ENCODE measurements around the gene ST14. TPM values are rescaled to one million over a fixed set of nuclear protein-coding genes. Genes with fewer than 3 reads are reported as not detected.

Gene ST14
- total and polyA plus RNA-seq, 2 donors (not counting 3 experiments of a cell fraction or from before 2014, with no cell fraction given) = 0.08 TPM; not detected in 1

GRCh38 chr11:130161441-130162145 lies 2.0 kb downstream of the ST14 start:
- H3K4me1 ChIP-seq (ENCODE audit: control insufficient read depth, extremely low read depth, insufficient read depth, low read length) = no peaks in the 10 kb centered on the region
- no peak overlapping the region for H3K27ac ChIP-seq (ENCODE audit: insufficient read depth, low read depth, low read length)
- H4K20me1 ChIP-seq (replicated peaks; ENCODE audit: control insufficient read depth, extremely low read depth, insufficient read depth, low read length) = no peaks in the 10 kb centered on the region
- ChIA-PET CTCF (interaction anchor here (0.6 to 1.8 kb wide), 3 partner anchors 11 to 22 kb away, joined by 3 to 6 read pairs (median 3); no protein-coding TSS in a partner anchor), POLR2A (no interaction called here)
- no peaks in the 10 kb centered on the region for H3K79me2 ChIP-seq (ENCODE audit: control insufficient read depth, insufficient read depth, low read length)
- H3K27me3 ChIP-seq (ENCODE audit: control insufficient read depth in 2 of 2, insufficient read depth in 2 of 2, low read length in 2 of 2) = peaks cover 42 to 45% of the 10 kb centered on the region in 2 experiments
- H3K9me3 ChIP-seq (replicated peaks; ENCODE audit: control insufficient read depth, insufficient read depth, low read length) = no peaks in the 10 kb centered on the region
- dilution Hi-C loops (cut with MboI; ENCODE audit: extremely low pct_ligation_motif_present, low sequenced_read_pairs) (no loop called here), intact Hi-C loops (cut with micrococcal nuclease) (no loop called here)
- no peak overlapping the region for H3K9ac ChIP-seq (replicated peaks; ENCODE audit: extremely low read depth, insufficient read depth, low read length)
- no peaks in the 10 kb centered on the region for H3K36me3 ChIP-seq (ENCODE audit: control insufficient read depth in 2 of 2, extremely low read depth in 1 of 2, insufficient read depth in 2 of 2, low read length in 2 of 2)
- DNase-seq (ENCODE audit: low read depth, low spot score) (no peak), FAIRE-seq (no peak)
- H2AFZ ChIP-seq (ENCODE audit: low read depth, low read length) = no peak overlapping the region
- no peak overlapping the region for H3K4me3 ChIP-seq (replicated peaks in 1 of 3; ENCODE audit: insufficient read depth in 1 of 3, low read depth in 1 of 3, low read length in 3 of 3)
- TF ChIP-seq POLR2A (IDR thresholded peaks at IDR 0.05; ENCODE audit: low read depth, low read length) (no peak), FOS (IDR thresholded peaks at IDR 0.05; ENCODE audit: borderline replicate concordance, insufficient read depth, low read length) (no peak), POLR2AphosphoS5 (IDR thresholded peaks at IDR 0.05; ENCODE audit: insufficient read depth, low read depth, low read length) (no peak), GATA2 (IDR thresholded peaks at IDR 0.05; ENCODE audit: insufficient read depth, insufficient read length, low read depth, low read length) (no peak), JUN (IDR thresholded peaks at IDR 0.05; ENCODE audit: borderline replicate concordance, insufficient read depth, insufficient read length, low read depth) (no peak), EZH2 (IDR thresholded peaks at IDR 0.05; ENCODE audit: borderline replicate concordance, low read depth, low read length, severe bottlenecking) (no peak)
- no peak overlapping the region for H3K4me2 ChIP-seq (ENCODE audit: insufficient read depth, low read length)
- BruUV-seq (replicated peaks) = no TSS peak
- no peaks in the 10 kb centered on the region for H3K9me1 ChIP-seq (replicated peaks; ENCODE audit: control insufficient read depth, extremely low read depth, insufficient read depth, low read length)

GRCh38 chr11:130162733-130163132 lies 3.2 kb downstream of the ST14 start:
- DNase-seq (ENCODE audit: low read depth, low spot score) (no peak), FAIRE-seq (no peak)
- H3K9me1 ChIP-seq (replicated peaks; ENCODE audit: control insufficient read depth, extremely low read depth, insufficient read depth, low read length) = no peaks in the 10 kb centered on the region
- no peak overlapping the region for H2AFZ ChIP-seq (ENCODE audit: low read depth, low read length)
- H4K20me1 ChIP-seq (replicated peaks; ENCODE audit: control insufficient read depth, extremely low read depth, insufficient read depth, low read length) = no peaks in the 10 kb centered on the region
- H3K27me3 ChIP-seq (ENCODE audit: control insufficient read depth in 2 of 2, insufficient read depth in 2 of 2, low read length in 2 of 2) = peaks cover 42% of the 10 kb centered on the region in 2 experiments
- H3K4me3 ChIP-seq (replicated peaks in 1 of 3; ENCODE audit: insufficient read depth in 1 of 3, low read depth in 1 of 3, low read length in 3 of 3) = no peak overlapping the region
- H3K79me2 ChIP-seq (ENCODE audit: control insufficient read depth, insufficient read depth, low read length) = no peaks in the 10 kb centered on the region
- H3K9me3 ChIP-seq (replicated peaks; ENCODE audit: control insufficient read depth, insufficient read depth, low read length) = no peaks in the 10 kb centered on the region
- no peaks in the 10 kb centered on the region for H3K36me3 ChIP-seq (ENCODE audit: control insufficient read depth in 2 of 2, extremely low read depth in 1 of 2, insufficient read depth in 2 of 2, low read length in 2 of 2)
- H3K9ac ChIP-seq (replicated peaks; ENCODE audit: extremely low read depth, insufficient read depth, low read length) = no peak overlapping the region
- BruUV-seq (replicated peaks) = no TSS peak
- TF ChIP-seq CTCF (IDR thresholded peaks at IDR 0.05; ENCODE audit: extremely low read depth in 1 of 2, insufficient read depth in 1 of 2, low read depth in 1 of 2, low read length in 2 of 2) = no peak
- no peak for TF ChIP-seq FOS (IDR thresholded peaks at IDR 0.05; ENCODE audit: borderline replicate concordance, insufficient read depth, low read length)
- TF ChIP-seq, protein P1, sequence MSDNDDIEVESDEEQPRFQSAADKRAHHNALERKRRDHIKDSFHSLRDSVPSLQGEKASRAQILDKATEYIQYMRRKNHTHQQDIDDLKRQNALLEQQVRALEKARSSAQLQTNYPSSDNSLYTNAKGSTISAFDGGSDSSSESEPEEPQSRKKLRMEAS (IDR thresholded peaks at IDR 0.05; ENCODE audit: insufficient read depth, insufficient read length) = no peak
- no peak for TF ChIP-seq MYC (IDR thresholded peaks at IDR 0.05; ENCODE audit: low read depth, low read length)
- no peak for TF ChIP-seq JUN (IDR thresholded peaks at IDR 0.05; ENCODE audit: borderline replicate concordance, insufficient read depth, insufficient read length, low read depth)
- TF ChIP-seq EZH2 (IDR thresholded peaks at IDR 0.05; ENCODE audit: borderline replicate concordance, low read depth, low read length, severe bottlenecking) = no peak
- POLR2A ChIA-PET = no interaction called here
- dilution Hi-C loops (cut with MboI; ENCODE audit: extremely low pct_ligation_motif_present, low sequenced_read_pairs) = no loop called here
- intact Hi-C loops (cut with micrococcal nuclease) = no loop called here
- CTCF ChIA-PET = no interaction called here
- H3K27ac ChIP-seq (ENCODE audit: insufficient read depth, low read depth, low read length) = no peak overlapping the region
- H3K4me1 ChIP-seq (ENCODE audit: control insufficient read depth, extremely low read depth, insufficient read depth, low read length) = no peaks in the 10 kb centered on the region
- no peak overlapping the region for H3K4me2 ChIP-seq (ENCODE audit: insufficient read depth, low read length)
